Activated naive CD8-positive, alpha-beta T cell treated with anti-CD3 and anti-CD28 coated beads, Interleukin-2, amount 50 U/mL, for 16 hours (primary cell): ENCODE measurements around the gene PLVAP.

Experiments
- DNase-seq: peaks from one replicate; pipeline ENCODE4 v3.0.0-alpha.2; 2020; ENCODE audit warnings: low read depth, low spot score

Gene PLVAP

DNA sequence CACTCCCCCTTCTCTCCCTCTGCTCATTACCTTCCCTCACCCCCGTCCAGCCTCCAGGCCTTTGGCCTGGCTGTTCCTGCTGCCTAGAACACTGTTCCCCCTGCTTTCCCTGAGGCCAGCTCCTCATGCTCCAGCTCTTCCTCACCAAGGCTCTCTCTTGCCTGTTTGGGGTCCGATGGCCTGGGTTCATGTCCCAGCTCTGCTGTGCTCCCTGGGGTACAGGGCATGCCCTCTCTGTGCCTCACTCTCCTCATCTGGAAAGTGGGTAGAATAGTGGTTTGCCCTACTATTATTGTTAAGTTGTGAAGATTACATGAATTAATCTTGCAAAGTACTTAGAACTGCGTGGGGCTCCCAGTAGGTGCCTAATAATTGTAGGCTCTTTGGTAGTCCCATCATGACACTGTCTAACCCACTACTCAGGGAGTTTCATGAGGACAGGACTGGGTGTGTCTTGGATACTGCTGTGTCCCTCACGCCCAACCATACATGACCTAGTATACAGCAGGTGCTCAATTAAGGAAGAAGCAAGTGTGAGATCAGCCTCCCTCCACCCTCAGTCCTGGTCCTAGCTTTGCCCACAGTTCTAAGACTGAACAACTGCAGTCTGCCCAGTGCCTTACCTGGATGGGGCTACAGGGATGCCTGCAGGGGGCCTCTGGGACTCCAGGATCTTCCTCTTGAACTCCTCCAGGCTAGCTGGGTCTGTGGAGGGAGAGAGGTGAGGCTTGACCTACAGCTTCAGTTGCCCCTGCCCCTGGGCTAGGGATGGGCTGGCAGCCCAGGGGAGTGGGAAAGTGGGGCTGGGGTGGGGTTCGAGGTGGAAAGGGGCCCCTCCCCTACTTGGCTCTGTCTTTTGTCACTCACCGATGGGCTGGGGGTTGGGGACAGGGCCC is 17.0 kb downstream of the PLVAP start:
- no peak for DNase-seq

DNA sequence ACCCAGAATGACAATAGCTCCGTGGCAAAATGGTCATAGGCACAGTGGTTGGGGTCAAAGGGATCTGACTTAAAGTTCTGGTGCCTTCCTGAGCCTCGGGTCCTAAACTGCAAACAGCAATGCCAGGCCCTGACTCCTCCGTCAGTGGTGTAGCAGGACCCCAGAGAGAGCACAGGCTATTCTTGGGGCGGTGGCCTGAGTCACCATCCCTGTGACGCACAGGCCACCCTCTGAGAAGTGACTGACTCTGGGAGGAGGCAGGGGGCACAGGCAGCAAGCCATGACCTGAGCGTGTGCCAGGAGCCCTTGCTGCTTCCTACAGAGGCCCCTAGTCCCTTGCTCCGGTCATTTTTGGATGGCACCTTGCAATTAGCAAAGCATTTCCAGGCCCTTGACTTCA is 18.7 kb downstream of the PLVAP start:
- no peak for DNase-seq

DNA sequence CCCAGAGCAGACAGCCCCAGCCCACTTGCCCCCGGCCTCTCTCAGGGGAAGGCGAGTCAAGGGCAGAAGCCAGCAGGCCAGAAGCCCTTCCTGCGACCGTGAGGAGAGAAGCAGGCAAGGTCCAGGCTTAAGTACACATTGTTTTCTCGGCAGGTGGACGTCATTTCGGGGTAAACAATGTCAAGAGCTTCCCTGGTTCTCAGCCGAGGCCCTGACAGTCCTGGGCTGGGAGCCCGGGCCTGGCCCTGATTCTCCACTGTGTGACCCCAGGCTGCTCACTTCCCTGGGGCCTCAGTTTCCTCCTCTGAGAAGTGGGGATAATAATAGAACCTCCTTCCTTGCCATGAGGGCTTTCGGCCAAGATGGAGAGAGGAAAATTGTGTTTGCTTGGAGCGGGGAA is 19.4 kb downstream of the PLVAP start:
- DNase-seq: no peak

DNA sequence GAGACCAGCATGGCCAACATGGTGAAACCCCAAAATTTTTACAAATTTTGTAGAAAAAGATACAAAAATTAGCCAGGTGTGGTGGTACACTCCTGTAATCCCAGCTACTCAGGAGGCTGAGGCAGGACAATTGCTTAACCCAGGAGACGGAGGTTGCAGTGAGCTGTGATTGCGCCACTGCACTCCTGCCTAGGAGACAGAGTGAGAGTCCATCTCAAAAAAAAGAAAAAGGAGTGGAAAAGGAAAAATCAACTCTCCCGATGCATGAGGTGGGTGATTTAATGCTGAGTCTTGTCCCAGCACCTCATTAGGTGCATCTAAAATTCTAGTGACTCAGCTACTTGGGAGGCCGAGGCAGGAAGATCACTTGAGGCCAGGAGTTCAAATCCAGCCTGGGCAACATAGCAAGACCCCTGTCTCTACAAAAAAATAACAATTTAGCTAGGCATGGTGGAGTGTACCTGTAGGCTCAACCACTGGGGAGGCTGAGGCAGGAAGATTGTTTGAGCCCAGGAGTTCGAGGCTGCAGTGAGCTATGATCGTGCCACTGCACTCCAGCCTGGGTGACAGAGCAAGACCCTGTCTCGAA is 20.0 kb downstream of the PLVAP start:
- DNase-seq: no peak

DNA sequence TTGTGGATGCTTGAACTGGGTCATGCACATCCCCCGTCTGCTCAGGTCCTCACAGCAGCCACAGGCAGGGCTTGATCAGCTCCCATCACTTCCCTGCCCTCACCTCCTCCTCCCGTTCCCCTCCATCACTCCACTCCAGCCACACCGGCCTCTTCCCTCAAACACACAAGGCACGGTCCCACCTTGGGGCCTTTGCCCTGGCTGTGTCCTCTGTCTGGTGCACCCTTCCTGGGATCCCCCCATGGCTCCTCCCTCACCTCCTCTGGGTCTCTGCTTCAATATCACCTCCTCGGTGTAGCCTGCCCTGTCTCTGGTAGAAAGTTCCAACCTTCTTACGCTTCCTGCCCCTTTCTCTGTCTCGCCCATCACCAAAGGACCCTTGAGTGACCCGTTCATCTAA is 23.8 kb downstream of the PLVAP start:
- no peak for DNase-seq

GRCh38 chr19:17352608-17353280 is 24.4 kb downstream of the PLVAP start:
- no peak for DNase-seq

DNA sequence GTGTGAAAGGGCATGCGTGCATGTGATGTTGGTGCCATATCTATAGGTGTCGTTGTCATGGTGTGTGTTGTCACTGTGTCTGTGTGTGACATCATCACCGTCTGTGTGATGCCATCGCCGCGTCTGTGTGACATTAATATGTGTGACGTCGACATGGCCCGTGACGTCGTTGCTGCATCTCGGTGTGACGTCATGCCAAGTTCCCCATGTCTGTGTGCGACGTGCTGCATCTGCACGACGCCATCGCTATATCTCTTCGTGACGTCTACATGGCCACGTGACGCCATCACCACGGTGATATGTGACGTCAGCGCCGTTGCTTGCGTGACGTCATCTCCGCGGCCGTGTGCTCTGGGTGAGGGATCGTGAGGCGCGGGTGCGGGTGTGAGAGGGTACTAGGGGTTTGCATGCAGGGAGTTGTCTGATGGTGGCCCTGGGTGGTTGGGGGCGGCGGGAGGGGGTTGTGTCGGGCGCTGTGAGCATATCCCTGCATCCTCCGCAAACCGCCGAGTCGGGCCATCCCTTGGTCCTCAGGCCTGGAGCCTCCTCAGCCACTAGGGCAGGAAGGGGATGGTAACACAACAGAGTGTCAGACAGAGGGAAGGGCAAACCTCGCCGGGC is 25.2 kb downstream of the PLVAP start:
- DNase-seq: no peak

- no peak for DNase-seq
Observed at GRCh38 chr19:17348700-17349099, 28.4 kb downstream of the PLVAP start.

- DNase-seq: no peak
Observed at GRCh38 chr19:17347877-17348276, 29.3 kb downstream of the PLVAP start.

GRCh38 chr19:17347361-17347760 is 29.8 kb downstream of the PLVAP start:
- DNase-seq: no peak

- DNase-seq: peak; percentile 60
Observed at GRCh38 chr19:17346109-17346671, 31.0 kb downstream of the PLVAP start.

DNA sequence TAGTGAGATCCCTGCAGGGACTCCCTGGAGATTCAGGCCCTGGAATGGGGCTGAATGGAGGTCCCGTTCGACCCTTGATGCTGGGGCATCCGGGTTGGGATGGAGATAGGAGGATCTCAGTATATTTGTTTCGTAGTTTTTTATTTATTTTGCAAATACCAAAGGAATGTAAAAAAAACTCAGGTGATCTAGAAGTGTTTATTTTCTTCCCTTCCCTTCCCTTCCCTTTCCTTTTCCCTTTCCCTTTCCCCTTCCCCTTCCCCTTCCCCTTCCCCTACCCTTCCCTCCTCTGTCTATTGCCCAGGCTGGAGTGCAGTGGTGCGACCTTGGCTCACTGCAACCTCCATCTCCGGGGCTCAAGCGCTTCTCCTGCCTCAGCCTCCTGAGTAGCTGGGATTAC is 35.3 kb downstream of the PLVAP start:
- DNase-seq: no peak

DNA sequence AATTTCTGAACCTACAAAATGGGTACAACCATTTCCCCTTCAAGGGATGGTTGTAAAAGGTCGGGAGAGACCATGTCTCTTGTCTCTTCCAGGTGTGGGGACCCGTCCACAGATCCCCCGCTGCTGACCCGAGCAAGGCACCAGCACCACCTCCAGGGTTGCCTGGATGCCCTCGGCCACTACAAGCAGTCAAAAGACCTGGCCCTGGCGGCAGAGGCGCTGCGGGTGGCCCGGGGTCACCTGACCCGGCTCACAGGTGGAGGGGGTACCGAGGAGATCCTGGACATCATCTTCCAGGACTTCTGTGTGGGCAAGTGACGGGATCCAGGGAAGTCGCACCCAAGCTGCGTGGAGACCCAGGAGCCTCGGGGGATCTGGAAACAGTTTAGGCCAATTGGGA is 35.8 kb downstream of the PLVAP start:
- no peak for DNase-seq

- no peak for DNase-seq
Observed at GRCh38 chr19:17340871-17341357, 36.2 kb downstream of the PLVAP start.

DNA sequence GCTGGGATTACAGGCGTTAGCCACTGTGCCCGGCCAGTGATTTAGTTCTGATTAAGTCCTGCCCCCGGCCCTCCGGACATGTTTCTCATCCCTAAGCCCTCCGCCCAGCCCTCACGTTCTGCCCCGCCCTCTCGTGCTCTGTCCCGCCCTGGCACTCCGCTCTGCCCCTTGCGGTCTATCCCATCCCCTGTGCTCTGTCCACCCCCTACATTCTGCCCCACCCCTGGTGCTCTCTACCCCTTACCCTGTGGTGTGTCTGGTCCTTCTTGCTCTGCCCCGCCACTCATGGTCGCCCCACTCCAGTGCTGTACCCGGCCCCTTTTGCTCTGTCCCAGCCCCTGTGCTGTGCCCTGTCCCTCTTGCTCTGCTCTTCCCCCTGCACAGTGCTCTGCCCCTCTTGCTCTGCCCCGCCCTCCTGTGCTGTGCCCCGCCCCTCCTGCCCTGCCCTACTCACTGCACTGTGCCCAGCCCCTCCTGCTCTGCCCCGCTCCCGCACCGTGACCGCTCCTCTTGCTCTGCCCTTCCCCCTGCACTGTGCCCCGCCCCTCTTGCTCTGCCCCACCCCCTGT is 36.8 kb downstream of the PLVAP start:
- no peak for DNase-seq

GRCh38 chr19:17339088-17339741 is 37.9 kb downstream of the PLVAP start:
- no peak for DNase-seq

DNA sequence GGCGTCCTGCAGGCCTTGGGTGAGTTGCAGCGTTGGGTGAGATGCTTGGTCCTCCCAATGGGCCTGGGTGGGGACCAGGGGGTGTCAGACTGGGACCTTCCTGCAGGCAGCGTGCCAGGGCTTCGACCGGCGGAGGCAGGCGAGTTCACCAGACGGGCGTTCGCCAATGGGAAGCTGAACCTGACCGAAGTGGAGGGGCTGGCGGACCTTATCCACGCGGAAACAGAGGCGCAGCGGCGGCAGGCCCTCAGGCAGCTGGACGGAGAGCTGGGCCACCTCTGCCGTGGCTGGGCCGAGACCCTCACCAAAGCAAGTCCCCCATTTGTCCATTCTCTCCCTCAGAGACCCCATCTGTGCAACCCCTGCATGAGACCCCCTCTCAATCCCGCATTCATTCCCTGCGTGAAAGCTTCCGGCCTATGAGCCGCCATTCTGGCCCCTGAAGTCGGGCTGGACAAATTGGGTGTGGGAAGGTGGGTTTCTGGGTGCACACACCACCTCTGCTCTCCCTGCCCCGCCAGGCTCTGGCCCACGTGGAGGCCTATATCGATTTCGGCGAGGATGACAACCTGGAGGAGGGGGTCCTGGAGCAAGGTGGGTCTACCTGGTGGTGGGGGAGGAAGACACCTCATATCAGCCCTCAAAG is 38.6 kb downstream of the PLVAP start:
- DNase-seq: no peak

DNA sequence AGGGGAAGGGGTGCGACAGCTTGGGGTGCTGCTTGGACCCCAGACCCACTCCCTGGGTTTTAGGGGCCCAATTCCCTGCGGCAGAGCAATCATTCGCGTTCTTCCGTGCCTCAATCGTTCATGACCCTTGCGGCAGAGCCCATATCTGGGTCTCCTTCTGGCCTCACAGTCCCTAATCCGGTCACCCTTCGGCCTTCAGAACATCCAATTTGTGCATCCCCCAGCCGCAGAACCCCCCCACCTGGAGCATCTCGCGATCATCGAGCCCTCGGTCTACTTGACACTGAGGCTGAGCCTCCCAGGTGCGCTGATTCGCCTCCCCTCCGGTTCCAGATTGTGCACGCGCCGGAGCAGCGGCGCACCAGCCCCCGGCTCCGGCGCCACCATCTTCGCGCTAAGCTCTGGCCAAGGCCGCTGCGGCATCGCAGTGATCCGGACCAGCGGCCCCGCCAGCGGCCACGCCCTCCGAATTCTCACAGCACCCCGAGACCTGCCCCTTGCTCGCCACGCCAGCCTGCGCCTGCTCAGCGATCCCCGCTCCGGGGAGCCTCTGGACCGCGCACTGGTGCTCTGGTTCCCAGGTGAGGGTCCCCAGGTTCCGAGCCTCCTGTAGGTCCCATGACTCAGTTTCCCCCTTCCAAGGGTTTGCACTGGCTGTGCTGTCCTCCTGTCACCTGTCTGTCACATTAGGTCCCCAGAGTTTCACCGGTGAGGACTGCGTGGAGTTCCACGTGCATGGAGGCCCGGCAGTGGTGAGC is 39.3 kb downstream of the PLVAP start:
- no peak for DNase-seq

DNA sequence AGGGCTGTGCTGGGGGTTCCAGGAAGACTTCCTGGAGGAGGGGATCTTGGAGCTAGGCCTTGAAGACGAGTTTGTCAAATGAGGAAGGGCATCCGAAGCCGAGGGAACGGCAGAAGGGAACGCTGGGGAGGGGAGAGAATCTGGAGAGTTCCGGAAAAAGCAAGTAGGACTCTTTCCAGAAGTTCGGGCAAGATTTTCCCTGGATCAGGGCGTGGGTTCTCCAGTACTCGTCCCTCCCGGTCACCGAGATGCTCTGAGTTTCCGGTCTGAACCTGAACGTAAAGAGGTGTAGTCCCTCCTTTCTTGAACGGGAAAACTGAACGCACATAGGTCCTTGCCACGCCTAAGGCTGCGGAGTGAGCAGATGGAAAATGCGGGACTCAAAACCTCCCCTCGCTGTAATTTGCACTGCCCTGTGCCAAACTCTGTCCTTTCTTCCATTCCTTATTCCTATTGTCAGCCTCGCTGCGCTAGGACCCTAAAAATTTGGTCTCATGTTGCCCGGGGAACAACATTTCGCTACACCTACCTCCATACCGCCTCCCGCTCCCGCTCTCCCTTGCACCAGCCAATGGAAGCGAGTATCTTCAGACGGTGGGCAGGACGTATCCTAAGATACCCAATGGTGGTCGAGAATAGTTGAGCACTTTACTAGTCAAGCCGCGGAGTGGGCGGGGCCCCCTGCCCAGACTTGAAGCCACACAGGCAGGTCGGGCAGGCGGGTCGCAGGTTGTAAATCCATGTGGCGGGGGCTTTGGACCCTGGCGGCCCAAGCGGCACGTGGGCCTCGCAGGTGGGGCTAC is 40.1 kb downstream of the PLVAP start, which contains the start of gene GTPBP3:
TSS of gene GTPBP3 (plus strand) at position 682 of the 803 bp plus-strand sequence. CDS start at position 741, 59 bp downstream.
- DNase-seq: peak; percentile 94
